BJ (cell line): ENCODE results near the gene PPP1R3C. TPM values are rescaled to one million over a fixed set of nuclear protein-coding genes. Genes with fewer than 3 reads are reported as not detected.

Source experiments
- CTCF ChIA-PET: fragments of 350-600 bp; formaldehyde crosslinking; extraction: SDS; loops from one replicate; lab custom pipeline; 2021; ENCODE audit warnings: antibody characterized with exemption, inconsistent platforms; lab: Yijun Ruan, JAX
- POLR2A ChIA-PET: fragments of 300-600 bp; sonication (Branson Sonifier 250); formaldehyde crosslinking; extraction: SDS; loops from one replicate; lab custom pipeline; 2021; ENCODE audit warnings: antibody characterized with exemption; lab: Charles Lee
- DNase-seq: peaks from one replicate; pipeline ENCODE4 v3.0.0-alpha.2; 2011; ENCODE audit warnings: low read depth
- H3K27me3 ChIP-seq: 2 replicates; pipeline ENCODE4 v1.6.0; 2011; ENCODE audit warnings: low read length; ENCODE audit not compliant: control insufficient read depth, insufficient read depth
- H3K36me3 ChIP-seq: 2 replicates; pipeline ENCODE4 v1.5.1; 2011; ENCODE audit warnings: low read length; ENCODE audit not compliant: control insufficient read depth, insufficient read depth
- H3K4me3 ChIP-seq: 2 replicates; pipeline ENCODE4 v1.5.1; 2011; ENCODE audit warnings: low read depth, mild to moderate bottlenecking, control low read depth, low read length
- CTCF ChIP-seq: IDR thresholded peaks from 2 replicates; pipeline ENCODE4 v1.5.1; 2011; ENCODE audit warnings: low read depth, mild to moderate bottlenecking, control low read depth, inconsistent platforms, low read length, moderate library complexity; ENCODE audit not compliant: insufficient read depth
- polyA plus RNA-seq: library from polyadenylated mRNA; depleted of rRNA; stranded (reverse); fragments of >200 nt; gene quantifications from 2 replicates; pipeline ENCODE4 v1.2.3, GENCODE V29; 2011

PPP1R3C gene
- polyA plus RNA-seq, 1 experiment, result 33.4 TPM

GRCh38 chr10:91634246-91634645 lies 1.4 kb upstream of the PPP1R3C start:
- H3K36me3 ChIP-seq, result peaks cover 7% of the 10 kb centered on the region
- no peak for DNase-seq
- H3K27me3 ChIP-seq, result no peaks in the 10 kb centered on the region
- ChIA-PET CTCF (interaction anchor here (0.7 to 6.3 kb wide), 25 partner anchors 10 to 336 kb away, joined by 3 to 116 read pairs (median 6); no protein-coding TSS in a partner anchor), POLR2A (no interaction called here)
- no peak overlapping the region for H3K4me3 ChIP-seq
- no peak for TF ChIP-seq CTCF

GRCh38 chr10:91630625-91631024 lies 2.2 kb downstream of the PPP1R3C start:
- no peak overlapping the region; the same call in 1 of the 2 replicates for H3K4me3 ChIP-seq
- H3K36me3 ChIP-seq, result peaks cover 8% of the 10 kb centered on the region
- H3K27me3 ChIP-seq, result no peaks in the 10 kb centered on the region
- POLR2A ChIA-PET, result no interaction called here
- CTCF ChIA-PET, result no interaction called here
- no peak for TF ChIP-seq CTCF
- no peak for DNase-seq

GRCh38 chr10:91629715-91630549 lies 2.9 kb downstream of the PPP1R3C start:
- TF ChIP-seq CTCF, result no peak
- no peak for DNase-seq
- H3K27me3 ChIP-seq, result no peaks in the 10 kb centered on the region
- peaks cover 8% of the 10 kb centered on the region for H3K36me3 ChIP-seq
- CTCF ChIA-PET, result interaction anchor here (0.9 to 1.2 kb wide), 2 partner anchors 15 to 77 kb away, joined by 3 to 6 read pairs; no protein-coding TSS in a partner anchor
- POLR2A ChIA-PET, result no interaction called here
- no peak overlapping the region; the same call in 1 of the 2 replicates for H3K4me3 ChIP-seq

GRCh38 chr10:91628383-91628782 lies 4.5 kb downstream of the PPP1R3C start:
- peaks cover 8% of the 10 kb centered on the region for H3K36me3 ChIP-seq
- H3K4me3 ChIP-seq, result no peak overlapping the region
- DNase-seq, result no peak
- CTCF ChIA-PET, result interaction anchor here (0.9 to 2.0 kb wide), 3 partner anchors 25 to 134 kb away, joined by 3 to 12 read pairs (median 11); no protein-coding TSS in a partner anchor
- TF ChIP-seq CTCF, result no peak
- POLR2A ChIA-PET, result no interaction called here
- H3K27me3 ChIP-seq, result no peaks in the 10 kb centered on the region

GRCh38 chr10:91627344-91628102 lies 5.3 kb downstream of the PPP1R3C start:
- Histone ChIP-seq H3K27me3 (no peaks in the 10 kb centered on the region), H3K36me3 (peaks cover 8% of the 10 kb centered on the region), H3K4me3 (no peak overlapping the region)
- TF ChIP-seq CTCF, result peak; percentile 21; the same call in 1 of the 2 replicates
- CTCF ChIA-PET, result interaction anchor here (0.9 to 2.7 kb wide), 7 partner anchors 8 to 133 kb away, joined by 3 to 12 read pairs (median 7); no protein-coding TSS in a partner anchor
- POLR2A ChIA-PET, result interaction anchor here (1.8 kb wide), 1 partner anchor 13 kb away, joined by 3 read pairs; no protein-coding TSS in a partner anchor
- DNase-seq, result no peak
